Stimulated activated memory B cell treated with anti-CD40 and anti-IgM and Interleukin-4, amounts not matched to agents 10 μg/mL and 1 μg/mL and 100 μg/mL, for 72 hours (primary cell): ENCODE data around the gene RINL.
"Not testable (repeated sequence)": the region's sequence is repeated elsewhere in the genome, so short reads cannot be mapped to it uniquely, and the experiment has no call there.

Experiments used
- ATAC-seq: fragments of 150-1000 bp; cut with Tn5 transposase; 2 replicates; pipeline ENCODE4 v1.10.0; 2021
- H3K27ac Mint-ChIP-seq: one replicate; pipeline ENCODE4 v1.8.0; 2022; ENCODE audit warnings: mild to moderate bottlenecking, mixed read lengths
- H3K27me3 Mint-ChIP-seq: one replicate; pipeline ENCODE4 v1.8.0; 2022; ENCODE audit warnings: mixed read lengths
- H3K36me3 Mint-ChIP-seq: one replicate; pipeline ENCODE4 v1.8.0; 2022; ENCODE audit warnings: mixed read lengths
- H3K4me1 Mint-ChIP-seq: one replicate; pipeline ENCODE4 v1.8.0; 2022; ENCODE audit warnings: mixed read lengths
- H3K4me3 Mint-ChIP-seq: one replicate; pipeline ENCODE4 v1.8.0; 2022; ENCODE audit warnings: mild to moderate bottlenecking, moderate library complexity, mixed read lengths
- H3K9me3 Mint-ChIP-seq: one replicate; pipeline ENCODE4 v1.8.0; 2022; ENCODE audit warnings: mixed read lengths

The RINL gene

DNA sequence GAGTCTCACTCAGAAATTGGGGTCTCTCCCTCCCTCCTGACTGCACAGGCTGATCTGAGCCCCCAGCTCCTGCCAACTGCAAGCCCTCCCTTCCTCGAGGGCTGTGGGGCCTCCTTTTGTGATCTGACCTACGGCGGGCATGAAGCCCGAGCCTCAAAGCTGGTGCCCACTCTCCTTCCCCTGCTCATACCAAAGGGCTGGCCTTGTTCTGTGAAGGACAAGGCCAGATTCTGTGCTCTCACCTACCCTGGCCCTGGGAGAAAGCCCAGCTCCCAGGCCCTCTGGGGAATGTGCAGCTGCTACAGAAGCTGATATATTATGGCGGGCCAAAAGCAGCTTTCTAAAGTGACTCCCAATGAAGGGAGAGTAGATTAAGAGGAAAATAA is 37.5 kb downstream of the RINL start:
- no peaks in the 10 kb centered on the region for H3K27me3 Mint-ChIP-seq
- no peak overlapping the region for H3K4me3 Mint-ChIP-seq
- no peak overlapping the region for H3K27ac Mint-ChIP-seq
- H3K4me1 Mint-ChIP-seq: peaks cover 62% of the 10 kb centered on the region
- peaks cover 88% of the 10 kb centered on the region for H3K36me3 Mint-ChIP-seq
- ATAC-seq: no peak
- no peaks in the 10 kb centered on the region for H3K9me3 Mint-ChIP-seq

- H3K4me3 Mint-ChIP-seq: peak overlapping the region; percentile 39
- peaks cover 56% of the 10 kb centered on the region for H3K4me1 Mint-ChIP-seq
- H3K36me3 Mint-ChIP-seq: peaks cover 83% of the 10 kb centered on the region
- H3K27me3 Mint-ChIP-seq: no peaks in the 10 kb centered on the region
- no peak overlapping the region for H3K27ac Mint-ChIP-seq
- no peaks in the 10 kb centered on the region for H3K9me3 Mint-ChIP-seq
- peak; percentile 49 for ATAC-seq
Measured at GRCh38 chr19:38839816-38840582, 38.1 kb downstream of the RINL start.

- H3K4me1 Mint-ChIP-seq: peaks cover 48% of the 10 kb centered on the region
- no peaks in the 10 kb centered on the region for H3K9me3 Mint-ChIP-seq
- no peak overlapping the region for H3K4me3 Mint-ChIP-seq
- ATAC-seq: no peak
- peaks cover 74% of the 10 kb centered on the region for H3K36me3 Mint-ChIP-seq
- H3K27ac Mint-ChIP-seq: peak overlapping the region; percentile 69
- H3K27me3 Mint-ChIP-seq: no peaks in the 10 kb centered on the region
Measured at GRCh38 chr19:38838986-38839761, 38.9 kb downstream of the RINL start.

- peaks cover 67% of the 10 kb centered on the region for H3K36me3 Mint-ChIP-seq
- peaks cover 40% of the 10 kb centered on the region for H3K4me1 Mint-ChIP-seq
- H3K4me3 Mint-ChIP-seq: no peak overlapping the region
- no peak for ATAC-seq
- no peaks in the 10 kb centered on the region for H3K27me3 Mint-ChIP-seq
- H3K9me3 Mint-ChIP-seq: no peaks in the 10 kb centered on the region
- H3K27ac Mint-ChIP-seq: peak overlapping the region; percentile 69
Measured at GRCh38 chr19:38838208-38838985, 39.7 kb downstream of the RINL start.

DNA sequence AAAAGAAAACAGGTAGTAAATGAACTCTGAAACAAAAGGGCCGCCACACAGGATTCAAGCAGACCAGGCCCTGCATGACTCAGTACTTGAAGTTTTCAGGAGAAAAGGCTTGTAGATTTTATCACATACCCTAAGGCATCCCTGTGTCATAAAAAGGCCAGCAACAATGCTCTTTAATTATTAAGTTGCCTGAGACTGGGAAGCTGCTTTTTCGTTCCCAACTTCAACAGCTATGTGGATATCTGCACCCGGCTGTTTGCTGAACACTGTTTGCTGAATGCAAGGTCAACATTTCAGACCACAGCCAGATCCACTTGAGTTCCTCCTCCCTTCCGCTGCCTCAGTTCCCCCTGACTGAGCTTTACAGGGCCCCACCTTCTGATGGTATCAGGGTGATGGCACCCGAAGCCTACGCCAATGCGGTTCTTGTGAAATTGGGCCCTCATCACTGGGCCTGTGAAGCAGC is 40.4 kb downstream of the RINL start:
- H3K27me3 Mint-ChIP-seq: no peaks in the 10 kb centered on the region
- ATAC-seq: no peak
- H3K4me1 Mint-ChIP-seq: peaks cover 35% of the 10 kb centered on the region
- H3K27ac Mint-ChIP-seq: no peak overlapping the region
- no peak overlapping the region for H3K4me3 Mint-ChIP-seq
- peaks cover 60% of the 10 kb centered on the region for H3K36me3 Mint-ChIP-seq
- no peaks in the 10 kb centered on the region for H3K9me3 Mint-ChIP-seq

- no peak overlapping the region for H3K27ac Mint-ChIP-seq
- peaks cover 35% of the 10 kb centered on the region for H3K4me1 Mint-ChIP-seq
- peaks cover 54% of the 10 kb centered on the region for H3K36me3 Mint-ChIP-seq
- no peak overlapping the region for H3K4me3 Mint-ChIP-seq
- no peaks in the 10 kb centered on the region for H3K27me3 Mint-ChIP-seq
- no peaks in the 10 kb centered on the region for H3K9me3 Mint-ChIP-seq
- ATAC-seq: no peak
Measured at GRCh38 chr19:38836983-38837626, 41.0 kb downstream of the RINL start.

- Mint-ChIP-seq H3K4me3 (no peak overlapping the region), H3K36me3 (peaks cover 49% of the 10 kb centered on the region), H3K27ac (no peak overlapping the region), H3K27me3 (no peaks in the 10 kb centered on the region), H3K4me1 (peaks cover 36% of the 10 kb centered on the region), H3K9me3 (no peaks in the 10 kb centered on the region)
- no peak for ATAC-seq
Measured at GRCh38 chr19:38836159-38836982, 41.7 kb downstream of the RINL start.

DNA sequence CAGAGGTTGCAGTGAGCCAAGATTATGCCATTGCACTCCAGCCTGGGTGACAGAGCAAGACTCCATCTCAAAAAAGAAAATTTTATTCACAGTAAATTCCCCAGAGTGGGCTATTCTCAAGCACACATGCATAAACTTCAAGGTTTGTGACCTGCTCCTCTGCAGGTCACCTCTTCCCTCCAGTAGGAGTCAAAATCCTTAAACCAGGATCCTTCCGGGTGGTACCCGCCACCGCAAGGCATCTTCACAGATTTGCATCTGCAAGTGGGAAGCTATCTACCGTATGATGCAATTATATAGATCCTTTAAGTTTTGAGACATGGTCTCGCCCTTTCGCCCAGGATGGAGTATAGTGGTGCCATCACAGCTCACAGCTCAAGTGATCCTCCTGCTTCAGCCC is 43.5 kb downstream of the RINL start:
- Mint-ChIP-seq H3K36me3 (peaks cover 44% of the 10 kb centered on the region), H3K4me1 (peaks cover 40% of the 10 kb centered on the region), H3K27ac (no peak overlapping the region), H3K9me3 (no peaks in the 10 kb centered on the region), H3K27me3 (no peaks in the 10 kb centered on the region), H3K4me3 (no peak overlapping the region)
- no peak for ATAC-seq

DNA sequence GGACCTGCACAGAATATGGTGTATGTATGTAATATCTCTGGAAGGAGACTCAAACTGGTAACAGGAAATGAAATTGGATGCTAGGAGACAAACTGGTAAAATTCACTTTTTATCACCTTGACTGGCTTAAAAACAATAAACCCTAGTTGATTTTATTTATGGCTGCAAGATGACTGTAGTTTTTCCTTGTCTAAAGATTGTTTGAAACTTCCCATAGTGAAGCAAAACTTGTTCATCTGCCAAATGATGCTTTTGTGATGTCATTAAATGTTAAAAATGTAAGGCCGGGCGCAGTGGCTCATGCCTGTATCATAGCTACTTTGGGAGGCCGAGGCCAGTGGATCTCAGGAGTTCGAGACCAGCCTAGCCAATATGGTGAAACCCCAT is 44.0 kb downstream of the RINL start:
- Mint-ChIP-seq H3K9me3 (no peaks in the 10 kb centered on the region), H3K36me3 (peaks cover 41% of the 10 kb centered on the region), H3K27ac (no peak overlapping the region), H3K4me3 (no peak overlapping the region), H3K27me3 (no peaks in the 10 kb centered on the region), H3K4me1 (peaks cover 38% of the 10 kb centered on the region)
- ATAC-seq: no peak

GRCh38 chr19:38833092-38833425 is 45.0 kb downstream of the RINL start:
- no peak for ATAC-seq
- Mint-ChIP-seq H3K27me3 (no peaks in the 10 kb centered on the region), H3K4me3 (no peak overlapping the region), H3K4me1 (peaks cover 35% of the 10 kb centered on the region), H3K27ac (peak overlapping the region; percentile 99), H3K9me3 (no peaks in the 10 kb centered on the region), H3K36me3 (peaks cover 38% of the 10 kb centered on the region)

DNA sequence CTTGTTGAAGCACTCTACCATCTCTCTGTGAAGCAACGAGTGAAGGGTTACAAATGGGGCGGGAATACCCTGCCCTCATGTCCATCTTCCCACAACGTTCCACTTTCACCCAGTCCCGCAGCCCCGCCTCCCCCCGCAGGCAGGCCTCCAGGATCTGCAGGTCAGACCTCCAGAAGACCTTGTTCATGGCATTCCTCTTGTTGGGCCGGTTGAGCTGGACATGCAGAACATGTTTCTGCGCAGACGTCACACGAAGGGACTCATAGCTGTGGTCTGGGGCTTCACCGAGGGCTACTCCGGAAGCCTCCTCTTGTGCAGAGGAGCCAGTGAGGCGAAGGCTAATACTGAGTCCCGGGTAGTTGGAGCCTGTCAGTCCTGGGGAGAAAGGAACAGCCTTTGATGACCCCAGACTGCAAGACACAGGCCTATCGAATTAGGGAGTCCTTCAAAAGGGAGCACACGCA is 46.9 kb downstream of the RINL start:
- Mint-ChIP-seq H3K36me3 (peaks cover 40% of the 10 kb centered on the region), H3K4me3 (peak overlapping the region; percentile 97), H3K27me3 (no peaks in the 10 kb centered on the region), H3K4me1 (peaks cover 44% of the 10 kb centered on the region), H3K27ac (peak overlapping the region; percentile 99), H3K9me3 (no peaks in the 10 kb centered on the region)
- peak; percentile 65 for ATAC-seq

DNA sequence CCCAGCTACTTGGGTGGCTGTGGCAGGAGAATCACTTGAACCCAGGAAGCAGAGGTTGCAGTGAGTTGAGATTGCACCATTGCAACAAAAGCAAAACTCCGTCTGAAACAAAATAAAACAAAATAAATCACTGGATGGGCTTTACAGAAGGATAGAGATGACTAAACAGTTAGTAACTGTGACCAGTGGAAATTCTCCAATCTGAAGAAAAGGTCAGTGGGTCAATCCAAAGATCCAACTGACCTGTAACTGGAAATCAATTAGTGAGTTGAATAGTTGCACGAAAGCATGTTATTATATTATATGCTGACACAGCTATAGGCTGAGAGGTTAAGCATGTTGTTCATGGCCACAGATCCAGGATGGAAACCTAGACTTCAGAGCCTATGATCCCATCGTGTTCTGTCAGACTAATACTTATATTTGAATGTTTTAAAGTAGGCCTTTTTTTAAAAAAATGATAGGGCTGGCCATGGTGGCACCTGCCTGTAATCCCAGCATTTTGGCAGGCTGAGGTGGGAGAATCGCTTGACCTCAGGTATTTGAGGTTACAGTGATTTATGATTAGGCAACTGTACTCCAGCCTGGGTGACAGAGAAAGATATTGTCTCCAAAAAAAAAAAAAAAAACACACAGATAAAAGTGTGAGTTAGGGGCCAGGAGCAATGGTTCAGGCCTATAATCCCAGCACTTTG is 47.9 kb downstream of the RINL start:
- ATAC-seq: no peak
- no peaks in the 10 kb centered on the region for H3K9me3 Mint-ChIP-seq
- H3K4me1 Mint-ChIP-seq: peaks cover 44% of the 10 kb centered on the region
- H3K27ac Mint-ChIP-seq: peak overlapping the region; percentile 99
- H3K4me3 Mint-ChIP-seq: peak overlapping the region; percentile 97
- H3K27me3 Mint-ChIP-seq: no peaks in the 10 kb centered on the region
- H3K36me3 Mint-ChIP-seq: peaks cover 34% of the 10 kb centered on the region

DNA sequence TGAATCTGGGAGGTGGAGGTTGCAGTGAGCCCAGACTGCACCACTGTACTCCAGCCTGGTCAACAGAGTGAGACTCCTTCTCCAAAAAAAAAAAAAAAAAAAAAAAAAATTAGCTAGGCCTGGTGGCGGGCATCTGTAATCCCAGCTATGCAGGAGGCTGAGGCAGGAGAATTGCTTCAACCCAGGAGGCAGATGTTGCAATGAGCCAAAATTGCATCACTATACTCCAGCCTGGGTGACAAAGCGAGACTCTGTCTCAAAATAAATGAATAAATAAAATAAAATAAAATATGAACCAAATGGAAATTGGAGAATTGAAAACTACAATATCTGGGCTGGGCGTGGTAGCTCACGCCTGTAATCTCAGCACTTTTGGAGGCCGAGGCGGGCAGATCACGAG is 48.9 kb downstream of the RINL start:
- H3K4me1 Mint-ChIP-seq: peaks cover 44% of the 10 kb centered on the region
- peaks cover 42% of the 10 kb centered on the region for H3K36me3 Mint-ChIP-seq
- H3K27ac Mint-ChIP-seq, H3K27me3 Mint-ChIP-seq, H3K4me3 Mint-ChIP-seq, ATAC-seq, H3K9me3 Mint-ChIP-seq: not testable (repeated sequence)
